GM12872 (cell line): ENCODE results near the gene FBLN5.

Experiments used
- TF ChIP-seq, protein P1 (sequence below): IDR thresholded peaks from 3 replicates; pipeline ENCODE4 v1.5.1; 2011; ENCODE audit warnings: low read depth, mild to moderate bottlenecking, low read length, moderate library complexity; ENCODE audit not compliant: insufficient read depth

Gene FBLN5

DNA sequence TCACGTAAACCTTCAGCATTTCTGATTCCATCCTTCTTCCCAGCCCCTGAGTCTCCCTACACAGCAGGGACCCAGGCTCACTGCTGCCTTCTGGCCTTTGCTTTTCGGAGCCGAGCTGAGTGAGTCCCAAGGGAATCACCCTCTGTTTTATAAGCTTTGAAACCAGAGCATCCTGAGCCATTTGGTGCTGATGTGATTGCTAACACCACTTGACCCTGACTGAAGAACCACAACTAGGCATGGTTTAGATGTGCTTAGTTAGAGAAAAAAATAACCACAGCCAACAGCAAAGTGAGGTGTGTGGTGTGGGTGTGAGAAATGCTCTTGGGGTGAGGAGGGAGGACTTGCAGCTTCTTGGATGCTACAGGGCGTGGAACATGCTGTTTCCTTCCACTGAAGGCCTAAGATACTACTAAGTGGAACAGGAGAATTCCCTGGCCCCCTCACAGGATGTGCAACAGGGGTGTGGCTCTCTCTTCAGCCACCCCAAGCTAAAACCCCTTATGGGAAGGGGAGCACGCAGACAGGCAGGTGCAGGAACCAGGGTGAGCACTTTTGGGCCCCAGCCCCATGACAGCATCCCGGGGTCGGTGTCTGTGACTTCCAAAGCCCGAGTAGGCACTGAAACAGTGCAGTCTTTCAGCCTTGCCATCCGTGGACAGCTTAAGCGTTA is 80.0 kb downstream of the FBLN5 start, which contains the start of gene TC2N:
TC2N (minus strand) TSS at position 221 of the 673 bp plus-strand sequence. CDS start 53,767 bp downstream, outside the sequence.
- TF ChIP-seq, protein P1, sequence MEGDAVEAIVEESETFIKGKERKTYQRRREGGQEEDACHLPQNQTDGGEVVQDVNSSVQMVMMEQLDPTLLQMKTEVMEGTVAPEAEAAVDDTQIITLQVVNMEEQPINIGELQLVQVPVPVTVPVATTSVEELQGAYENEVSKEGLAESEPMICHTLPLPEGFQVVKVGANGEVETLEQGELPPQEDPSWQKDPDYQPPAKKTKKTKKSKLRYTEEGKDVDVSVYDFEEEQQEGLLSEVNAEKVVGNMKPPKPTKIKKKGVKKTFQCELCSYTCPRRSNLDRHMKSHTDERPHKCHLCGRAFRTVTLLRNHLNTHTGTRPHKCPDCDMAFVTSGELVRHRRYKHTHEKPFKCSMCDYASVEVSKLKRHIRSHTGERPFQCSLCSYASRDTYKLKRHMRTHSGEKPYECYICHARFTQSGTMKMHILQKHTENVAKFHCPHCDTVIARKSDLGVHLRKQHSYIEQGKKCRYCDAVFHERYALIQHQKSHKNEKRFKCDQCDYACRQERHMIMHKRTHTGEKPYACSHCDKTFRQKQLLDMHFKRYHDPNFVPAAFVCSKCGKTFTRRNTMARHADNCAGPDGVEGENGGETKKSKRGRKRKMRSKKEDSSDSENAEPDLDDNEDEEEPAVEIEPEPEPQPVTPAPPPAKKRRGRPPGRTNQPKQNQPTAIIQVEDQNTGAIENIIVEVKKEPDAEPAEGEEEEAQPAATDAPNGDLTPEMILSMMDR = no peak

DNA sequence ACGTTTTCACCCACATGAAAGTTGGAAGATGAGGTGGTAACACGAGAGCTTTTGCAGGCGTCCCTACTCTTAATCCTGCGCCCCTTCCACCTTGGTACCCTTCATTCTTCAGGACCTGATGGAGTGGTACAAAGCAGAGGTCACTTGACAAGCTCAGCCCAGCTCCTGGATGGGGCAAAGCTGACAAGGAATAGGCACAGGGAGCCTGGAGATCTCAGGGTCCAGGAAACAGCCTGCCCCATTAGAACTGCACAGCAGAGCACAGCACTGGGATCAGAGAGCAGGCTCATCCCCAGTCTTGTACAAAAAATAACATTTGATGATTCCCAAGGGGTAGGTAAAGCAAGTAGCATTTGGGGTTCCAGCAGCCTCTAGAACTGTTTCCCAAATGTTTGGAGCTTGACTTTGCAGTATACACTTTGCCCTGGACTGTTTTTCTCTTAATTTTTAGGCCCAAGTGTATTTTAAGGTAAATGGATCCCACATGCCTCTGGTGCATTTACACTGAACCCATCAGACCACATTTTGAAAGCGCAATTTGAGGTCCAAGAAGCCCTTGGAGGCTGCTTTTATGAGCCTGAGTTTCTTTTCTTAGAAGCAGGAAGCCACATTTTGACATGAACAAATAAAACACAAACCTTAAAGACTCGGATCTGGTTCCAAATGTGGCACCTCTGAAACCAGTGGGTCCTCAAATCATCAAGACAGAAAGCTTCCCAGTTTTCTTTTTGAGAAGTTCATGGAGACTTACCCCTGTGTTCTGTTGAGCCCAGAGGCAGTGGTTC is 80.8 kb downstream of the FBLN5 start:
- TF ChIP-seq, protein P1 = no peak

DNA sequence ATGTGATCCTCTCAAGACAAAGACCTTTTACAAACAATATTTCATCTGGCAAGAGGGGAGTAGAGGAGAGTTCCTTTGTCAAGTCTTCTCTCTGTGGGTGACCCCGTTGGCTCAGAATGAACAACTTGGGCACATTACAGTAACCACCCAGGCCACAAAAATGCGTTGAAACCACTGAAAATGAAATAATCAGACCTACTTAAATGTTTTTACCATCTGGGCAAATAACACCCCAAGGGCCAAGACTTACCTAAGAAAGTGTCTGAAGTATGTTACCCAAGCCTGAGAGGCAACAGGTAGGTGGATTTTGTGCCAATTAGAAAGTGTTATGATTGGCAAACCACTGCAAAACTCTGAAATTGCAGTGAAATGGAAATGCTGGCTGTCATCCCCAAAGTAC is 81.4 kb downstream of the FBLN5 start:
- TF ChIP-seq, protein P1 = no peak

DNA sequence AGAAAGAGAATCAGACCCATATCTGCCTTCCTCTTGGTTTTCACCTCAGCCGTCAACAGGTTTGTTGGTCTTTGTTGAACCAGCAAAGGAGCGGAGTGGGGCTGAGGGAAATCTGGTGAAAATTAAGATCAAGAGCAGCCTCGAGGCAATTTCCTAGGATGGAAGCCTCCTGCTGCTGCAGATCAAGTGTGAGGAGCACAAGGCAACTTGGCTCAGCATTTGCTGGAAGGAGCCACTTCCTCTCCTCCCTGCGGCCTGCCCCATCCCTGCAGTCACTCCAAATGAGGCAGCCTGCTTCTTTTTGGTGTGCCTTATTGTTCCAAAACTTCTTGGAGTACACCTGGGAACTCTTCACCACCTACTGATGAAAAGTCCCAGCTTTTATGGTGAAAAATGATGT is 85.1 kb downstream of the FBLN5 start:
- TF ChIP-seq, protein P1 = no peak

DNA sequence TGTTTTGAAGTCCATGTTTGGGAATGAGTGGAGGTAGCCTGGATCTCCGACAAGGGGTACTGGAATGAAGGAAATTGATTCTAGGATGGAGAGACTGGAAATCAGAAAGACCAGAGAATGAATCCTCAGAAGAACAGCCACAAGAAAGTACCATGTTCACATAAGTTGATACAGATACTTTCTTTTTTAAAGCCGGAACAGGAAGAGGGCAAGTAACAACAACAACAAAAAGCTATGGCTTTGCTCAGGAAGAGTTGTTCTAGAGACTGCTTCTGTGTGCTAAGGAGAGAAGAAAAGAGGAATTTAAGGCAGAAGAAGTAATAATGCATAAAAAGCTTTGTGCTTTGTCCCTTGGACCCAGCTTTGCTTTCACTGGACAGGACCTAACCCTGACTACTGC is 86.4 kb downstream of the FBLN5 start:
- TF ChIP-seq, protein P1 = no peak

DNA sequence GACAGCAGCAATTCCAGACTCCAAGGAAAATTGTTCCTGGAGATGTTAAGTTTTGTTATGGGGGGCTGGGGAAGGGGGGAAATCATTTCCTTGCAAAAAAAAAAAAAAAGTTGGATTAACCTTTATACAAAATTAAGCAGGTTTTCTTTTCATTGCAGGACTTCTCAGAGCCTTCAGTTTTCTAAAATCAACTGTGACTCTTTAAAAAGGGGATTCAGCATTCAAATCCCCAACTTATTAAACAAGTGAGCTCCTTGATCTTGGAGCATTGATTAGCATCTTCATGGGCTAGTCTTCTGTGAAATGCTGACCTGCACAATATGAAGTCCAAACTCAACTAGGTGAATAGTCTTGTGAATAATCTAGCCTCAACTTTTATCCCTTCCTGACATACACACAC is 87.3 kb downstream of the FBLN5 start:
- TF ChIP-seq, protein P1 = no peak

DNA sequence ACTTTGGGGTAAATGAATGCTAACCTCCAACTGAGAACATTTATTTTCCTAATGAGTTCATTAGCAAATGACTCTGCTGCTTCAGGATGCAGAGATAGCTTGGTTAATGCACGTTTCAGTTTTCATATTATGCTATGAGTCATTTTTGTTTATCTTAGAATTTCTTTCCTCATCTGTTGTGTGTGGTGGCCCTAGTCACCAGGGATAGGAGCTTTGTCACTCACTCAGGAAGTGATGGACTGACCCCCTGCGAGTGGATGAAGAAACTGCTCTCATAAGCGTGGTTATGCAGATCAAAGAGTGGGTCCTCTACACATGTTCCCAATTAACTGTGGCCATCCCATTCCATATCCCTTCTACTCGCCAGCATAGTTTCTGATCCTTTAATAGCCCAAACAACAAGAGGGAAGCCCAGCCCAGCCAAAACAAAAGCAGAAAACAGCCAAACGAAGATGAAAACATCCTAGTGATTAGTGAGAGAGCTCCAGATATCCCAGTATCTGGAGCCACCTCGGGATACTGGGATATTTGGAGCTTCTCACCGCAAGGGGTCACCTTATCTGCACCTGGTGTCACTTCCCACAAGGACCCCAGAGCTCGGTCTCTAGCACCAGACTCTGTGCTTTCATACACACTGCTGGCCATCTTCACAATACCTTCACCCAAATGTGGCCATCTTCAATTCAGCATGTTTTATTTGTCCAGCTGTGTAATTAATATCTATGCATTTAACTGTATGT is 88.8 kb downstream of the FBLN5 start:
- TF ChIP-seq, protein P1 = peak; percentile 43
